ENCODE measurements around the gene CHRNE.

CHRNE gene

GRCh38 chr17:4947010-4947410 is 44.1 kb upstream of the CHRNE start:
- Histone ChIP-seq H3K4me3 (peak overlapping the region; percentile 100), H3K27me3 (no peaks in the 10 kb centered on the region), H3K4me1 (peaks cover 69% of the 10 kb centered on the region), H3K9ac (peak overlapping the region; percentile 99), H3K27ac (peak overlapping the region; percentile 99; the same call in 1 of the 2 replicates), H3K4me2 (peak overlapping the region; percentile 99), H3K9me3 (no peaks in the 10 kb centered on the region), H4K20me1 (peaks cover 63% of the 10 kb centered on the region), H3K36me3 (peaks cover 48% of the 10 kb centered on the region)
- TF ChIP-seq Cebpa-rat (IDR thresholded peaks at IDR 0.05), result no peak

DNA sequence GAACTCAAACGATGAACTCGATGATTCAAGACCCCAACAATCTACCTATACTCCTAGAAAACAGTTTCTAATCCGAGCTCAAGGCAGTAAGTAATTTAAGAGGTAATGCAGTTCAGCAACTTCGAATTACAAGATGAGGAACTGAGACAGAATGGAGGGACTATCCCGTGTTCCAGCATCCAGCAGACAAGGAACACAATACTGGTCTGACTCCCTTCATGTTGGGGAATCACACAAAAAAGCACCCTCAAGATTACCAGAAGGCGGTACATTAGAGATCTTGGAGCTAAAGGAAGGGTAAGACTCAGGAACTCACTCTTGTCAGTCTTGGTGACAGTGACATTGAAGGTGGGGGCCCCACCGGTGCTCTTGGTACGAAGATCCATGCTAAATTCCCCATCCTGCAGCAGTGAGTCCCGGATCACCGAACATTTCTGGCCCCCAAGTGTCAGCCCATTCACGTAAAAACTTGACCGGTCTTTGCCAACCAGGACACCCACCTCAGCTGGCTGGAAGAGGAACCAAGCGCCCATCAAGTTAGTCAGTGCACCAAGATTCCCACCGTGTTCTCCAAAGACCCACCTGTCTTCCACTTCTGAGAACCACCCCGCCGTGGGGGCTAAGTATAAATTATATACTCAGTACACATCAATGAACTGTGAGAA is 43.5 kb upstream of the CHRNE start:
- peaks cover 69% of the 10 kb centered on the region for H3K4me1 ChIP-seq
- no peaks in the 10 kb centered on the region for H3K9me3 ChIP-seq
- H3K4me2 ChIP-seq, result peak overlapping the region; percentile 99
- peaks cover 69% of the 10 kb centered on the region for H4K20me1 ChIP-seq
- H3K27ac ChIP-seq, result peak overlapping the region; percentile 99; the same call in 1 of the 2 replicates
- H3K27me3 ChIP-seq, result no peaks in the 10 kb centered on the region
- H3K9ac ChIP-seq, result peak overlapping the region; percentile 99
- TF ChIP-seq Cebpa-rat (IDR thresholded peaks at IDR 0.05), result no peak
- H3K36me3 ChIP-seq, result peaks cover 52% of the 10 kb centered on the region
- H3K4me3 ChIP-seq, result peak overlapping the region; percentile 100

DNA sequence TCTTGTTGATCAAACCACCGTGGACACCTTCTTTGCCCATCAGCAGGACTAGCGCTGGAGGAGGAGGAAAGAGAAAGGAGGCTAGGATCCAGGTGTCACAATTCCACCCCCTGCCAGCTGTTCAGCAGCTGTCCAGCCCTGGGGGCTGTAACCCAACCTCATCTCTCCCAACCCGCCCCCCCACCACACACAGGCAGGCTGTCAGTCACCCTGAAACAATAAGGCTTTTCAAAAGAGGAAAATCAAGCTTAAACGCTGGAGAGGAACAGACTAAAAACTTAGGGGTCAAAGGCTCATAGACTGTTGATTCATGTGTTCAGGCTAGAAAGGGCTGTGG is 43.0 kb upstream of the CHRNE start:
- Histone ChIP-seq H3K36me3 (peaks cover 52% of the 10 kb centered on the region), H3K27me3 (no peaks in the 10 kb centered on the region)

GRCh38 chr17:4945176-4945943 is 42.5 kb upstream of the CHRNE start:
- H3K4me1 ChIP-seq, result peaks cover 65% of the 10 kb centered on the region
- peak overlapping the region; percentile 100 for H3K4me3 ChIP-seq
- no peaks in the 10 kb centered on the region for H3K9me3 ChIP-seq
- H3K27me3 ChIP-seq, result no peaks in the 10 kb centered on the region
- H3K4me2 ChIP-seq, result peak overlapping the region; percentile 99
- H3K36me3 ChIP-seq, result peaks cover 52% of the 10 kb centered on the region
- peak overlapping the region; percentile 55 for H3K9ac ChIP-seq
- TF ChIP-seq Cebpa-rat (IDR thresholded peaks at IDR 0.05), result no peak
- peaks cover 74% of the 10 kb centered on the region for H4K20me1 ChIP-seq
- 0 out of 2 replicates have a peak overlapping the region, but pooled peaks have one; percentile 14 for H3K27ac ChIP-seq

More for the DNA sequence above, 43.0 kb upstream of the CHRNE start:
- H3K4me1 ChIP-seq, result peaks cover 69% of the 10 kb centered on the region
- H3K4me2 ChIP-seq, result peak overlapping the region; percentile 99
- H3K9ac ChIP-seq, result peak overlapping the region; percentile 99
- peaks cover 74% of the 10 kb centered on the region for H4K20me1 ChIP-seq
- no peaks in the 10 kb centered on the region for H3K9me3 ChIP-seq
- TF ChIP-seq Cebpa-rat (IDR thresholded peaks at IDR 0.05), result no peak
- peak overlapping the region; percentile 100 for H3K4me3 ChIP-seq
- H3K27ac ChIP-seq, result no peak overlapping the region

- peak overlapping the region; percentile 55 for H3K9ac ChIP-seq
- H3K36me3 ChIP-seq, result peaks cover 52% of the 10 kb centered on the region
- peak overlapping the region; percentile 29; the same call in 1 of the 2 replicates for H3K27ac ChIP-seq
- H4K20me1 ChIP-seq, result peaks cover 74% of the 10 kb centered on the region
- no peak for TF ChIP-seq Cebpa-rat (IDR thresholded peaks at IDR 0.05)
- no peaks in the 10 kb centered on the region for H3K9me3 ChIP-seq
- H3K27me3 ChIP-seq, result no peaks in the 10 kb centered on the region
- peak overlapping the region; percentile 99 for H3K4me2 ChIP-seq
- H3K4me3 ChIP-seq, result peak overlapping the region; percentile 100
- H3K4me1 ChIP-seq, result peaks cover 62% of the 10 kb centered on the region
Observed at GRCh38 chr17:4944554-4945175, 41.8 kb upstream of the CHRNE start.

- Histone ChIP-seq H3K4me1 (peaks cover 63% of the 10 kb centered on the region), H4K20me1 (peaks cover 74% of the 10 kb centered on the region), H3K9me3 (no peaks in the 10 kb centered on the region), H3K27ac (peak overlapping the region; percentile 29; the same call in 1 of the 2 replicates), H3K4me3 (peak overlapping the region; percentile 100), H3K36me3 (peaks cover 52% of the 10 kb centered on the region), H3K27me3 (no peaks in the 10 kb centered on the region), H3K9ac (peak overlapping the region; percentile 55), H3K4me2 (peak overlapping the region; percentile 99)
- TF ChIP-seq Cebpa-rat (IDR thresholded peaks at IDR 0.05), result no peak
Observed at GRCh38 chr17:4944163-4944553, 41.3 kb upstream of the CHRNE start.

DNA sequence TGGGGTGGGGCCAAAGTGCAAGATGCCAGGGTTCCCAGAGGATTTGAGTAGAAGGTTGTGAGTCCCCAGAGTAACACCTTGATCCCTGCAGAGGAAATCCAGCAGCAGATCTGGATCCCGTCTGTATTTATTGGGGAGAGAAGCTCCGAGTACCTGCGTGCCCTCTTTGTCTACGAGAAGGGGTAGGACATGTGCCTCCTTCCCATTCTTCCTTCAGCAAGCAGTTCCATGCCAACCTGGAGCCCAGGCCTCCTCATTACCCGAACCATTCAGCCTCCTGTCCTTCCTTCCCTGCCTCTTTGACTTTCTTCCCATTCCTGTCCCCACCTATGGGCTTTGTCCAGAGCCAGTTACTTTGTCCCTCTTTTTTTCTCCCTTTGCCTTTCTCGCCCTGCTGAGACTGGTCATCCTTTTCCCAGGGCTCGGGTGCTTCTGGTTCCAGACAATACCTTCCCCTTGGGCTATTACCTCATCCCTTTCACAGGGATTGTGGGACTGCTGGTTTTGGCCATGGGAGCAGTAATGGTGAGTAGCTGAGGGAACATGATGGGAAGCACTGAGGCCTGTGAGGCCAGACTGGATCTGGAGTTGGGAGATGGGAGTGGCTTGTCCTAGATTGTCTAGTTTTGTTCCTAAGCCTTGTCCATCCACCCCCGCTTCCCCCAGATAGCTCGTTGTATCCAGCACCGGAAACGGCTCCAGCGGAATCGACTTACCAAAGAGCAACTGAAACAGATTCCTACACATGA is 40.0 kb upstream of the CHRNE start:
- peaks cover 77% of the 10 kb centered on the region for H4K20me1 ChIP-seq
- TF ChIP-seq Cebpa-rat (IDR thresholded peaks at IDR 0.05), result no peak
- H3K27me3 ChIP-seq, result no peaks in the 10 kb centered on the region
- H3K9ac ChIP-seq, result peak overlapping the region; percentile 55; the same call in 1 of the 2 replicates
- peaks cover 60% of the 10 kb centered on the region for H3K36me3 ChIP-seq
- H3K9me3 ChIP-seq, result no peaks in the 10 kb centered on the region
- H3K4me2 ChIP-seq, result peak overlapping the region; percentile 99
- H3K27ac ChIP-seq, result 0 out of 2 replicates have a peak overlapping the region, but pooled peaks have one; percentile 29
- peaks cover 75% of the 10 kb centered on the region for H3K4me1 ChIP-seq
- H3K4me3 ChIP-seq, result no peak overlapping the region

- Histone ChIP-seq H3K27me3 (no peaks in the 10 kb centered on the region), H3K4me3 (peak overlapping the region; percentile 89), H4K20me1 (peaks cover 60% of the 10 kb centered on the region), H3K9me3 (no peaks in the 10 kb centered on the region), H3K9ac (peak overlapping the region; percentile 98), H3K27ac (peak overlapping the region; percentile 96), H3K4me2 (peak overlapping the region; percentile 99), H3K36me3 (peaks cover 71% of the 10 kb centered on the region), H3K4me1 (peaks cover 81% of the 10 kb centered on the region)
- TF ChIP-seq Cebpa-rat (IDR thresholded peaks at IDR 0.05), result no peak
Observed at GRCh38 chr17:4941319-4941610, 38.4 kb upstream of the CHRNE start.

GRCh38 chr17:4940555-4941318 is 37.8 kb upstream of the CHRNE start:
- Histone ChIP-seq H3K4me2 (peak overlapping the region; percentile 99), H3K4me3 (peak overlapping the region; percentile 89), H4K20me1 (peaks cover 55% of the 10 kb centered on the region), H3K27me3 (no peaks in the 10 kb centered on the region), H3K4me1 (peaks cover 76% of the 10 kb centered on the region), H3K36me3 (peaks cover 71% of the 10 kb centered on the region), H3K27ac (peak overlapping the region; percentile 96), H3K9ac (peak overlapping the region; percentile 98), H3K9me3 (no peaks in the 10 kb centered on the region)
- peak; percentile 73; the same call in 1 of the 2 replicates for TF ChIP-seq Cebpa-rat (IDR thresholded peaks at IDR 0.05)
